Pulmonary artery endothelial cell (primary cell): Measurements from ENCODE around the gene AGAP3. TPM values are rescaled to one million over a fixed set of nuclear protein-coding genes. Genes with fewer than 3 reads are reported as not detected.
A peak's percentile ranks its signal among the peaks of the same experiment; 100 is the strongest.

Source experiments
- DNase-seq: peaks from one replicate; pipeline ENCODE4 v3.0.0-alpha.2; 2011; ENCODE audit warnings: low read depth, low spot score
- total RNA-seq: library from RNA; depleted of rRNA; stranded (reverse); fragments of >200 nt; gene quantifications from 2 replicates; pipeline ENCODE4 v1.2.3, GENCODE V29; 2014

Gene AGAP3
- total RNA-seq, 1 donor from 2014 or later: 52.1 TPM

GRCh38 chr7:151123158-151123821 is 37.0 kb downstream of the AGAP3 start:
- DNase-seq: no peak

- peak; percentile 49 for DNase-seq
These were observed 37.7 kb downstream of the AGAP3 start for GRCh38 chr7:151123822-151124464.

- DNase-seq: no peak
These were observed 38.2 kb downstream of the AGAP3 start for GRCh38 chr7:151124481-151124880.

- DNase-seq: no peak
These were observed 38.7 kb downstream of the AGAP3 start for GRCh38 chr7:151124899-151125399.

DNA sequence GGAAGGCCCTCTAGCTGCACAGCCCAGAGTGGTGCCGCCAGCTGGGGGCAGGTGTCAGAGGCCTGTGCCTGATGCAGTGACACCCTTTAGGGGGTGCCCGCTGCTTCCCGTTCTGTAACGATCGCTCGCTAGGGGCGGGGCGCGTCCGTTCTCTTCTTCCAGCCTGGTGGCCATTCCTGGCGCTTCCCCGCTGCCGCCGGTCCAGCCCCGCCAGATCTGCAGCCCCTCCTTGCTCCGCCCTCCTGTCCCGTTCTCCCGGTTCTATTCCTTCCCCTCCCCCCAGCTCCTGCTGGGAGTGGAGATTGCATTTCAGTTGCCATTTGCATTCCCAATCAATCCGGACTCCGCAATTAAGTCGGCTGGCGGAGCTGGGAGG is 39.2 kb downstream of the AGAP3 start:
- DNase-seq: no peak

DNA sequence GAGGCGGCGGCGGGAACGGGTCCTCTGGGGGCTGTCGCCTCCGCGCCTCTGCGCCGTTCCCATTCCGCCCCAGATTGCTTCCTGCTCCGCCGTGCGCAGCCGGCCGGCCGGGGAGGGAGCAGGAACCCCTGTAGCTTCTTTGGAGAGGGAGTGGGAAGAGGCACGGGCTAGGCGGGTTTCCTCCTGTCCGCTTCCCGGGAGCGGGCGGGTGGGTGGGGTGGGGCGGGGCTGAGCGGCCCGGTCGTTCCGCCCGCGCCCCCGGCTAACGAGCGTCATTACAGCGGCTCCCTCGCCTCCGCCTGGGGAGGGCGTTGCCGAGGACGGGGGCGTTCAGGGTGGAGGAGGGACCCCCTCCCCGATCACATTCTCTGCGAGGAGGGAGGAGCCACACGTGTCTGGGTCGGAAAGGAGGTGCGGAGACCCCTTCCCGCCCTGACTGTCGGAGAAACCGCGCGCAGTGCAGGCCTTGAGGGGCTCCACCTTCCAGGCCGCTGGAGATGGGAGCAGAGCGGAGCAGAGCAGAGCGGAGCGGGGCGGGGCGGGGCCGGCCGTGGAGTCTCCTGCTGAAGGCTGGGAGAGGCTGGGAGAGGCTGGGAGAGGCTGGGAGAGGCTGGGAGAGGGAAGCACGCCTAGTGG is 39.7 kb downstream of the AGAP3 start:
- no peak for DNase-seq

GRCh38 chr7:151126491-151127137 is 40.3 kb downstream of the AGAP3 start:
- DNase-seq: no peak

- no peak for DNase-seq
These were observed 41.9 kb downstream of the AGAP3 start for GRCh38 chr7:151128144-151128543.

GRCh38 chr7:151128716-151129115 is 42.4 kb downstream of the AGAP3 start:
- no peak for DNase-seq

GRCh38 chr7:151129117-151129959 is 43.1 kb downstream of the AGAP3 start:
- DNase-seq: no peak

GRCh38 chr7:151129960-151130591 is 43.8 kb downstream of the AGAP3 start:
- DNase-seq: no peak

GRCh38 chr7:151130741-151131157 is 44.5 kb downstream of the AGAP3 start:
- DNase-seq: no peak

DNA sequence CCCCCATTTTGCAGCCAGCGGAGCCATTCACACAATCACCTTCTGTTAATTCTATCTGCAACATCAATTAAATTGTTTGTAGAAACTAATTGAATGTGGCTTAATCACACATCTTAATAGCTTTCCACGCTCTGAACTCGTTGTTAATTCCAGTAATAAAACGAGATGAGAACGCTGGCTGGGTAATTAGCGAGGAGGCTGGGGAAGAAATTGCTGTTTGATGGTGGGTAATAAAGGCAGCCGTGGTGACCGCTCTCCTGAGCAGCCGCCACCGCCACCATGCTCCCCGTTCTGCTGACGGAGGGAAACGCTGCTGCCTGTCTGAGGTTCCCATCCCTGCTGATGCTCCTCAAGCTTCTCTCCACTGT is 44.9 kb downstream of the AGAP3 start:
- no peak for DNase-seq

DNA sequence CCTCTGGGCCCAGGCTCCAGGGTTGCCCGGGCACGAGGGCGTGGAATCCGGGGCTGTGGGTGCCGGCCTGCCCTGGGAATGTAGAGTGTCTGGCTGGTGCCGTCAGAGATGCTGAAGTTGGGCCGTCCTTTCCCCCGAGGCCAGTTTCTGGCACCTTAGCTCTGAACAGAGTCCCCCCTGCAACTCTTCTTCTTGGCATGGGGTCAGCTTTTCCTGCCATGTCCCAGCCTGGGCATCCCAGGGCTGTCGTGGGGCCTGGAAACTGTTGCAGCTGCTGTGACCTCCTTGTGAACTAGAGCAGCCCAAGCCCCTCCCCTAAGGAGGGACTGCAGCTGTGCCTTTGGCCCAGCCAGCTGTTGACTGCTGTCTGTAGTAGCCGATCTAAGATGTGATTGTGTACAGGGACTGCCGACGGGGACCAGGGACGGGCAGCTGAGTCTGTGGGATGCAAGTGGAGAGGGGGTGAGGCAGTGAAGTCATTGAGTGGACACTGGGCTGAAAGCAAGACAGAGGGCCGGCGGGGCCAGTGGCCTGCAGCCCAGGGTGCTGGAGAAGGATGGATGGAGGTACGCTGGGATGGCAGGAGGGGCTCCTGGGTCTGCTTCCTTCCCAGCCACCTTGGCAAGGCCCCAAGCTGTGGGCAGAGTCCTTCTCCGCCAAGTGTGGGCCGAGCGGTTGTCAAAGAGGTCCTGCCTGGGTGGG is 45.5 kb downstream of the AGAP3 start:
- no peak for DNase-seq

GRCh38 chr7:151132461-151133205 is 46.4 kb downstream of the AGAP3 start:
- no peak for DNase-seq

- no peak for DNase-seq
These were observed 47.2 kb downstream of the AGAP3 start for GRCh38 chr7:151133266-151133985.

GRCh38 chr7:151133986-151134742 is 47.9 kb downstream of the AGAP3 start:
- DNase-seq: no peak
